Astrocyte of the cerebellum (primary cell): ENCODE data around the gene B3GNT9.

Experiments
- DNase-seq: peaks from one replicate; pipeline ENCODE4 v3.0.0-alpha.2; 2011; ENCODE audit warnings: low read depth
- H3K4me3 ChIP-seq: 2 replicates; pipeline ENCODE4 v1.5.1; 2011; ENCODE audit warnings: mild to moderate bottlenecking, low read depth, low read length, moderate library complexity
- in situ Hi-C: cut with HindIII; loops from 2 replicates; pipeline ENCODE4 v1.10.0; 2017; ENCODE audit warnings: low sequenced_read_pairs
- TF ChIP-seq, protein P1 (sequence below): IDR thresholded peaks from 2 replicates; pipeline ENCODE4 v1.5.1; 2012; ENCODE audit warnings: low read length, low read depth, moderate library complexity, mild to moderate bottlenecking; ENCODE audit errors: missing control alignments

The B3GNT9 gene

GRCh38 chr16:67186550-67186950 is 35.8 kb upstream of the B3GNT9 start:
- in situ Hi-C loops = no loop called here
- DNase-seq = no peak

GRCh38 chr16:67185651-67186134 is 34.9 kb upstream of the B3GNT9 start:
- TF ChIP-seq, protein P1, sequence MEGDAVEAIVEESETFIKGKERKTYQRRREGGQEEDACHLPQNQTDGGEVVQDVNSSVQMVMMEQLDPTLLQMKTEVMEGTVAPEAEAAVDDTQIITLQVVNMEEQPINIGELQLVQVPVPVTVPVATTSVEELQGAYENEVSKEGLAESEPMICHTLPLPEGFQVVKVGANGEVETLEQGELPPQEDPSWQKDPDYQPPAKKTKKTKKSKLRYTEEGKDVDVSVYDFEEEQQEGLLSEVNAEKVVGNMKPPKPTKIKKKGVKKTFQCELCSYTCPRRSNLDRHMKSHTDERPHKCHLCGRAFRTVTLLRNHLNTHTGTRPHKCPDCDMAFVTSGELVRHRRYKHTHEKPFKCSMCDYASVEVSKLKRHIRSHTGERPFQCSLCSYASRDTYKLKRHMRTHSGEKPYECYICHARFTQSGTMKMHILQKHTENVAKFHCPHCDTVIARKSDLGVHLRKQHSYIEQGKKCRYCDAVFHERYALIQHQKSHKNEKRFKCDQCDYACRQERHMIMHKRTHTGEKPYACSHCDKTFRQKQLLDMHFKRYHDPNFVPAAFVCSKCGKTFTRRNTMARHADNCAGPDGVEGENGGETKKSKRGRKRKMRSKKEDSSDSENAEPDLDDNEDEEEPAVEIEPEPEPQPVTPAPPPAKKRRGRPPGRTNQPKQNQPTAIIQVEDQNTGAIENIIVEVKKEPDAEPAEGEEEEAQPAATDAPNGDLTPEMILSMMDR = no peak
- DNase-seq = no peak
- H3K4me3 ChIP-seq = no peak overlapping the region
- in situ Hi-C loops = no loop called here

More at GRCh38 chr16:67186550-67186950, 35.8 kb upstream of the B3GNT9 start:
- no peak overlapping the region for H3K4me3 ChIP-seq
- TF ChIP-seq, protein P1 = no peak

GRCh38 chr16:67184995-67185650 is 34.3 kb upstream of the B3GNT9 start:
- DNase-seq = peak; percentile 84
- H3K4me3 ChIP-seq = no peak overlapping the region
- TF ChIP-seq, protein P1 = peak; percentile 84
- in situ Hi-C loops = no loop called here

GRCh38 chr16:67184453-67184994 is 33.7 kb upstream of the B3GNT9 start:
- TF ChIP-seq, protein P1 = no peak
- in situ Hi-C loops = no loop called here
- peak overlapping the region; percentile 58 for H3K4me3 ChIP-seq
- DNase-seq = no peak

DNA sequence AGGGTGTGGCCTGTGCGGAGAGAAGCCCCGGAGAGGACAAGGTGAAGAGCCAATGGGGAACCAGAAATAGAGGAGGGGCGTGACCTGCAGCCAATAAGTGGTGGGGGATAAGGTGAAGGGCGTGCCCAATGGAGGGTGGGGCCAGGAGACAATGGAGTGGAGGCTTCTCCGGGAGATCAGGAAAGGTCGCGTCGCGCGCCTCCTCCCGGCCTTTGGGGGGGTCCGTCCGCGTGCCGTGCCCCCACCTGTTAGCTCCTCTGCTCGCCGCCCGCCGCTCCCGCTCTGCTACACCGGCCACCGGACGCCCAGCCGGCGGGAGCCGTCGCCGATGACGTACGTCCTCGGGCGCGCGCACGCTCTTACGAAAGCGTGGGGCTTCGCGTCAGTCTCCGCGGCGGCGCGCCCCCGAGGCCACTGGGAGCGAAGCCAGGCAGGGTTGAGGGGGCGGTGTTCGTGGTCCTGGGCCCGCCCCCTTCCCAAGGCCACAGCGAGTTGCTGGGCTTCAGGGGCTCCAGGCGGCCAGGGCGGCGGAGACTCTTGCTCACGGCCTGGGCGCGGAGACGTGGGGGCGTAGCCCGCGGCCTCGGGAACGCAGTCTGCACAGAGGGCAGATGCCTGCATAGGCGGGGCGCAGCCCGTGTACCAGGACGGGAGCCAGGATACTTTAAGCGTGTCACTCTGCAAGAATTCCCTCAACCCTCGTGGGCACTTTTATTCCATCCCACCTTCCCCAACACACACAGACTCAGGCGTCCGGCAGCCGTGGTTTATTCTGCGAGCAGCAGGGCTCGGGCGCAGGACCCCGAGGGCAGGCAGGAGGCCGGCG is 33.0 kb upstream of the B3GNT9 start, which contains the start of gene MATCAP1:
MATCAP1 (minus strand) TSS at position 337 of the 826 bp plus-strand sequence. CDS start 3,353 bp downstream, outside the sequence.
- H3K4me3 ChIP-seq = peak within 1 kb of the TSS; percentile 58
- in situ Hi-C loops = no loop called here
- DNase-seq = peak; percentile 92
- TF ChIP-seq, protein P1 = no peak

GRCh38 chr16:67183284-67183626 is 32.5 kb upstream of the B3GNT9 start:
- TF ChIP-seq, protein P1 = no peak
- peak overlapping the region; percentile 58 for H3K4me3 ChIP-seq
- in situ Hi-C loops = no loop called here
- DNase-seq = no peak
